Activated T-cell treated with anti-CD3 and anti-CD28 coated beads, Interleukin-2, amount 50 U/mL, for 1 hour (primary cell): ENCODE results near the gene THBS1.
A peak's percentile ranks its signal among the peaks of the same experiment; 100 is the strongest.

Experiments
- DNase-seq: peaks from one replicate; pipeline ENCODE4 v3.0.0-alpha.2; 2020

Gene THBS1

GRCh38 chr15:39609166-39609916, 28.5 kb downstream of the THBS1 start:
- no peak for DNase-seq

- DNase-seq = no peak
These were observed 29.8 kb downstream of the THBS1 start for GRCh38 chr15:39610665-39611064.

- no peak for DNase-seq
These were observed 32.4 kb downstream of the THBS1 start for GRCh38 chr15:39613271-39613670.

- no peak for DNase-seq
These were observed 33.0 kb downstream of the THBS1 start for GRCh38 chr15:39613861-39614260.

GRCh38 chr15:39616731-39617455, 36.0 kb downstream of the THBS1 start:
- DNase-seq = no peak

- DNase-seq = no peak
These were observed 37.4 kb downstream of the THBS1 start for GRCh38 chr15:39618063-39618823.

- DNase-seq = no peak
These were observed 40.3 kb downstream of the THBS1 start for GRCh38 chr15:39621210-39621609.

GRCh38 chr15:39621976-39622375, 41.1 kb downstream of the THBS1 start:
- no peak for DNase-seq

GRCh38 chr15:39622660-39623516, 42.0 kb downstream of the THBS1 start:
- DNase-seq = no peak

- DNase-seq = no peak
These were observed 42.7 kb downstream of the THBS1 start for GRCh38 chr15:39623529-39623931.

- DNase-seq = peak; percentile 57
These were observed 43.9 kb downstream of the THBS1 start for GRCh38 chr15:39624806-39625205.

GRCh38 chr15:39625451-39625850, 44.6 kb downstream of the THBS1 start:
- no peak for DNase-seq

GRCh38 chr15:39625856-39626255, 45.0 kb downstream of the THBS1 start:
- DNase-seq = no peak

- DNase-seq = no peak
These were observed 46.7 kb downstream of the THBS1 start for GRCh38 chr15:39627451-39628143.

GRCh38 chr15:39628144-39628508, 47.2 kb downstream of the THBS1 start:
- DNase-seq = no peak

- DNase-seq = no peak
These were observed 47.8 kb downstream of the THBS1 start for GRCh38 chr15:39628546-39629257.

- peak; percentile 61 for DNase-seq
These were observed 48.5 kb downstream of the THBS1 start for GRCh38 chr15:39629371-39629770.

- no peak for DNase-seq
These were observed 49.0 kb downstream of the THBS1 start for GRCh38 chr15:39629906-39630305.

- no peak for DNase-seq
These were observed 50.5 kb downstream of the THBS1 start for GRCh38 chr15:39631357-39631756.

GRCh38 chr15:39638041-39638440, 57.2 kb downstream of the THBS1 start:
- no peak for DNase-seq

GRCh38 chr15:39639037-39639436, 58.2 kb downstream of the THBS1 start:
- no peak for DNase-seq
